GM21423 (cell line): ENCODE results near the gene MED6.

Source experiments
- ATAC-seq: cut with Tn5 transposase; IDR thresholded peaks from one replicate; pipeline ENCODE4 v1.9.1; 2021; ENCODE audit warnings: mild to moderate bottlenecking, moderate library complexity; ENCODE audit not compliant: unreplicated experiment

Gene MED6

GRCh38 chr14:70601162-70601561 is 707 bp upstream of the MED6 start:
- ATAC-seq: no peak

GRCh38 chr14:70599345-70599744 is 1.1 kb downstream of the MED6 start:
- no peak for ATAC-seq

DNA sequence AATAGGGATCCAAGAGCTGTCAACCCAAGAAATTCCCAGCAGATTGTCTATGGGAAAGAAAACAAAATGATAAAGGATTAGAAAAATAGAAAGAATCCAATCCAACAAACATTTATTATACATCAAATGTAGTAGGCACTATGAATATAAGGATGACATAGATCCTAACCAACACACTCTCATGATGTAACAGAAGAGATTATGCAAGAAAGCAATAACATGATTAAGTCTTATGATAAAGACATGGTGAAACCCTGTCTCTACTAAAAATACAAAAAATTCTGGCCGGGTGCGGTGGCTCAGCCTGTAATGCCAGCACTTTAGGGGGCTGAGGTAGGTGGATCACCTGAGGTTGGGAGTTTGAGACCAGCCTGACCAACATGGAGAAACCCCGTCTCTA is 2.7 kb downstream of the MED6 start:
- ATAC-seq: no peak

DNA sequence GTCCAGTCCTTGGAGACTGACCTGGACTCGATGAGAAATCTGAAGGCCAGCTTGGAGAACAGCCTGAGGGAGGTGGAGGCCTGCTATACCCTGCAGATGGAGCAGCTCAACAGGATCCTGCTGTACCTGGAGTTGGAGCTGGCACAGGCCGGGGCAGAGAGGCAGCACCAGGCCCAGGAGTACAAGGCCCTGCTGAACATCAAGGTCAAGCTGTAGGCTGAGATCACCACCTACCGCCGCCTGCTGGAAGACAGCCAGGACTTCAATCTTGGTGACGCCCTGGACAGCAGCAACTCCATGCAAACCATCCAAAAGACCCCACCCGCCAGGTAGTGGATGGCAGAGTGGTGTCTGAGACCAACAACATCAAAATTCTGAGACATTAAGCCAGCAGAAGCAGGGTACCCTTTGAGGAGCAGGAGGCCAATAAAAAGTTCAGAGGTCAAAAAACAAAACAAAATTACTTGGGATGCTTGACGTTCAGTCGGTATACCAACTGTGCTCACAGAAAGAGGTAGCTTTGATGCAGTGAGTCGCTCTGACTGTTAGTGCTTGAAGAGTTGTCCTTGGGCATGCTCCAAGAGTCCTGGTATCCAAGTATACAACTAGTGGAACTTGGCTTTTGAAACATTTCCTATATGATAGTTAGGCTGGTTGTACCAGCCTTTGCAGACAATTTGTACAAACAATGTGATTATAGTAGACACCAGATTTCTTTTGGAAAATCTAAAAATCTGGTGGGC is 4.8 kb downstream of the MED6 start:
- no peak for ATAC-seq

DNA sequence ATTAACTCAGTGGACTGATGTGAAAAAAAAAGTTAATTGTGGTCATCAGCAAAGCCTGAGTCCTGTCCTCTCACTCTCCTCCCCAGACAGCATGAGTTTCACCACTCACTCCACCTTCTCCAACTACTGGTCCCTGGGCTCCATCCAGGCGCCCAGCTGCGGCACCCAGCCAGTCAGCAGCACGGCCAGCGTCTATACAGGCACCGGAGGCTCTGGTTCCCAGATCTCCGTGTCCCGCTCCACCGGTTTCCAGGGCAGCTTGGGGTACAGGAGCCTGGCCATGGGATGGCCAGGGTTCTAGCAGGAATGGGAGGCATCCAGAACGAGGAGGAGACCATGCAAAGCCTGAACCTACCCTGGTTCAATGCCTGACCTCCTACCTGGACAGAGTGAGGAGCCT is 6.0 kb downstream of the MED6 start:
- ATAC-seq: no peak

DNA sequence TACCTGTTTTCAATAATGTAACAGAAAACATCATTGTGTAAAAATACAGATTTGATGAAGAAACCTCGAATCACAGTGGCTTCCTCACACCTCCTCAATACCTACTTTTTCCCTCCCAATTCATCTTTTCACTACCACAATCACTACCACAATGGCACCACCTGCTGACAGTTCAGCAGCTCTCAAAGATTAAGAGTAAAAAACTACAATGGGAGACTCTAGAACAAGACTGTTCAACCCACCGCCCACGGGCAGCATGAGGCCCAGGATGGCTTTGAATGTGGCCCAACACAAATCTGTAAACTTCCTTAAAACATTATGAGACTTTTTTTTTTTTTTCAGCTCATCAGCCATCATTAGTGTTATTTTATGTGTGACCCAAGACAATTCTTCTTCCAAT is 15.2 kb downstream of the MED6 start:
- ATAC-seq: no peak

DNA sequence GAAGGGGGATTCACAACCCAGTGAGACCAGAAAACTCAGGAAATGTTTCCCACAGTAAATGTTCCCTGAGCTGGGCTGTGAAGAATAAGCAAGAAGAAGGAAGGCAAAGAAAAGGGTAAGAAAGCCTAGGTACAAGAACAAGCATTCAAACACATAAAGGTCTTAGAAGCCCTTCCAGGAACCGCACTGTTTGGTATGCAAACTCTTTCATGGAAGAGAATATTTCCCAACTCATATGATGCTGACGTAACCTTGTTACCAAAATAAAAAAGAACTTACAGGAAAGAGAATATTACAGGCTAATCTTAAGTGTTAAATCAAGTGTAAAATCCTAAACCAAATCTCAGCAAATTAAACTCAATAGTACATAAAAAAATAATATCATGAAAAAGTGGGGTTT is 23.6 kb downstream of the MED6 start:
- ATAC-seq: no peak

DNA sequence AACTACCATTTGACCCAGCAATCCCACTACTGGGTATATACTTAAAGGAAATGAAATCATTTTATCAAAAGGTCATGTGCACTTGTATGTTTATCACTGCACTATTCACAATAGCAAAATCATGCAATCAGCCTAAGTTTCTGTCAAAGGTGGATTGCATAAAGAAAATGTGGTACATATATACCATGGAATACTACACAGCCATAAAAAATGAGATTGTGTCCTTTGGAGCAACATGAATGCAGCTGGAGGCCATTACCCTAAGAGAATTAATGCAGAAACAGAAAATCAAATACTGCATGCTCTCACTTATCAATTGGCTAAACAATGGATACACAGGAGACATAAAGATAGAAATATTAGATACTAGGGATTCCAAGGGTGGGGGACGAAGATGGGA is 27.4 kb downstream of the MED6 start:
- no peak for ATAC-seq

DNA sequence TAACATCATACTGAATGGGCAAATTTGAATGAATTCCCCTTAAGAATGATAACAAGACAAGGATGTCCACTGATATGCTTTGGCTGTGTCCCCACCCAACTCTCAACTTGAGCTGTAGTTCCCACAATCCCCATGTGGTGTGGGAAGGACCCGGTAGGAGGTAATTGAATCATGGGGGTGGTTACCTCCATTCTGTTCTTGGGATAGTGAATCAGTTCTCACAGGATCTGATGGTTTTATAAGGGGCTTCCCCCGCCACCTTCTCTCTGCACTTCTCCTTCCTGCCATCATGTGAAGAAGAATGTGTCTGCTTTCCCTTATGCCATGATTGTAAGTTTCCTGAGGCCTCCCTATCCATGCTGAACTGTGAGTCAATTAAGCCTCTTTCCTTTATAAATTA is 29.3 kb downstream of the MED6 start:
- ATAC-seq: no peak

- no peak for ATAC-seq
Observed at GRCh38 chr14:70567791-70568190, 32.7 kb downstream of the MED6 start.

DNA sequence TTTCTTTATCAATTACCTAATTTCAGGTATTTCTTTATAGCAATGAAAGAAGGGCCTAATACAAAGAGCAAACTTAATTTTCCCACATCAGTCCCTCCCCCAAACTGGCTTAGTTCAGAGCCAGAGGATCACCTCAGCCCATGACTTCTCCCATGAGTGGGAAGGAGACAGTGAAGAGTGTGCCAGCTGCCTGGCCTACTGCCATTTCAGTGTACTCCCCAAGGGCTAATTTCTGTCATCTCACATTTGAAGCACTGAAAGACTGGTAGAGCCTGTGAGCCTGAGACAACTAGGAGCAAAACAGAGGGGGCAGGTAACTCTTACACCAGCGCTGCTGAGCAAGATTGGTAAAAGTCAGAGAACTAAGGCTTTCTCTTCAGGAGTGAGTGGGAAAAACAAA is 36.6 kb downstream of the MED6 start:
- no peak for ATAC-seq

DNA sequence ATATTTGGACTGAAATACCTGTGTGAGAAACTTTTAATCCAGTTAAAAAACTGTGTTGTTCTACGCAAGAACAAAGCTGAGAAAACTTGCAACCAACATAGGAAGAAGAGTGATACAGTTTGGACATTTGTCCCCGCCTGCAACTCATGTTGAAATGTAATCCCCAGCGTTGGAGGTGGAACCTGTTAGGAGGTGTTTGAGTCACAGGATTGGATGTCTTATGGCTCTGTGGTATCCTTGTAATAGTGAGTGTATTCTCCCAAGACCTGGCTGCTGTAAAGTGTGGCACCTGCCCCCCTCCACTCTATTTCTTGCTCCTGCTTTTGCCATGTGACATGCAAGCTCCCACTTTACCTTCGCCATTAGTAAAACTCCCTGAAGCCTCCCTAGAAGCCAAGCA is 37.0 kb downstream of the MED6 start:
- no peak for ATAC-seq

DNA sequence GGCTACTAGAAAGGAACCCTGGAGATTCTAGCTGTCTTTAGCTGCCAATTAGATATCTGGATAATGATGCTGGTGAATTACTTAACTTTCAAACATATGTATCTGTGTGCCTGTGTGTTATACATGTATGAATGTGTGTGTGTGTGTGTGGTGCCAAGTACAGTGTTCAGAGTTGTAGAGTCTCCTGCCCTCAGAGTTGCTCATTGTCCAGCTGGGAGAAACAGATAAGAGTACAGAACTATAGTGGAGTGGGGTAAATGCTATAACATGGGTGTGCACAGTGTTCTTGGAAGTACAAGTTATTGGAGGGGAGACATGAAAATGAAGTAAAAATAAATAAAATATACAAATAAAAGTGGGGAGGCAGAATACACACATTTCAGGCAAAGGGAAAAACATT is 42.1 kb downstream of the MED6 start:
- no peak for ATAC-seq

DNA sequence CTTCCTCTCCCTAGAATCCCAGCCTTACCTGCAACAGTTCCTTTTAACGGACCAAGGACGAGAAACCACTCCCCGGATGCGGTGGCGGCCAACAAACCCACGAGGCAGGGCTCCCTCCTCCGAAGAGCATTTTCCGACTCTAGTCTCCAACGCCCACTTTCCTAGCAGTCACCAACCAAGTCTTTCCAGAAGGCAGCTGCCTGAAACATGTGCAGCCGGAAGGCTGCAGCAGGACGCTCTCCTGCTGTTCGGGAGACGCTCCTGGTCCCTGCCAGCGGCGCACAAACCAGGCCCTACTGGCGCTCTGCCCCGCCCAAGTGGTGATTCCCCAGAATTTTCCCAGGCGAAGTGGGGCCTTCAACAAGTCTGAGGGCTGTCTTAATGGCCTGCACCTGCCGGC is 44.6 kb downstream of the MED6 start:
- no peak for ATAC-seq

GRCh38 chr14:70538087-70538486 is 62.4 kb downstream of the MED6 start:
- no peak for ATAC-seq

- no peak for ATAC-seq
Observed at GRCh38 chr14:70536830-70537229, 63.6 kb downstream of the MED6 start.

GRCh38 chr14:70534904-70535303 is 65.6 kb downstream of the MED6 start, which contains the start of gene ADAM20:
Gene ADAM20 (minus strand): TSS chr14:70535004. CDS start chr14:70524757, 10,247 bp downstream.
- no peak for ATAC-seq
